Measurements from ENCODE around the gene SCAANT1.

GRCh38 chr3:63875510-63875909 is 36.7 kb downstream of the SCAANT1 start:
- TF ChIP-seq CTCF (conservative IDR thresholded peaks at IDR 0.05 in 1 of 2, IDR thresholded peaks at IDR 0.05 in 1 of 2; ENCODE audit: low read depth in 1 of 2, low read length in 2 of 2) (no peak), EZH2 (IDR thresholded peaks at IDR 0.05; ENCODE audit: low read length, missing control alignments) (no peak)

Measured in fibroblast of lung (primary cell).